ENCODE results near the gene EYA2.

DNA sequence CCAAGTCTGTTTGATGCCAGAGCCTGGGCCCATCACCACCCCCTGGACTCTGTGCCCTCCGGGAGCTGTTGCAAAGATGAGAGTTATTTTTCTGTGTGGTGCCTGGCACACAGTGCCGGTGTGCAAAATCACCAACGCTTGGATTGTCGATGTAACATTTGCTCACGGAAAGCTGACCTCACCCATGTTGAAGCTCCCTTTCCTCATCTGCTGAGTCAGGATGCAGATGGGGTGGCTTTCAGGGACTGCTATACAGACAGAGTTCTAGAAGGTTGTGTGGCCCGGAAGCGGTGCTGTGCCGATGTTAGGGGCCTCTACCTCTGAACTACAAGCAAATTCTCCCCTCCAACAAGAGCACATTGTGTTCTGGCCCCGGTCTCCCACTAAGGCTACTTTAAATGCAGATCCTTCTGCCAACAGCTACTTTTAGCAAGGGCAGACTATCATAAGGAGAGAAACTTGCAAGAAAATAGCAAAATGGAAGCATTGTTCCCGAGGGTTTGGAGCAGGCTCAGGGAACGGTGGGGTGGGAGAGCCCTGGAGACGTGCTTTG is 34.0 kb downstream of the EYA2 start:
- TF ChIP-seq, protein P1, sequence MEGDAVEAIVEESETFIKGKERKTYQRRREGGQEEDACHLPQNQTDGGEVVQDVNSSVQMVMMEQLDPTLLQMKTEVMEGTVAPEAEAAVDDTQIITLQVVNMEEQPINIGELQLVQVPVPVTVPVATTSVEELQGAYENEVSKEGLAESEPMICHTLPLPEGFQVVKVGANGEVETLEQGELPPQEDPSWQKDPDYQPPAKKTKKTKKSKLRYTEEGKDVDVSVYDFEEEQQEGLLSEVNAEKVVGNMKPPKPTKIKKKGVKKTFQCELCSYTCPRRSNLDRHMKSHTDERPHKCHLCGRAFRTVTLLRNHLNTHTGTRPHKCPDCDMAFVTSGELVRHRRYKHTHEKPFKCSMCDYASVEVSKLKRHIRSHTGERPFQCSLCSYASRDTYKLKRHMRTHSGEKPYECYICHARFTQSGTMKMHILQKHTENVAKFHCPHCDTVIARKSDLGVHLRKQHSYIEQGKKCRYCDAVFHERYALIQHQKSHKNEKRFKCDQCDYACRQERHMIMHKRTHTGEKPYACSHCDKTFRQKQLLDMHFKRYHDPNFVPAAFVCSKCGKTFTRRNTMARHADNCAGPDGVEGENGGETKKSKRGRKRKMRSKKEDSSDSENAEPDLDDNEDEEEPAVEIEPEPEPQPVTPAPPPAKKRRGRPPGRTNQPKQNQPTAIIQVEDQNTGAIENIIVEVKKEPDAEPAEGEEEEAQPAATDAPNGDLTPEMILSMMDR (IDR thresholded peaks at IDR 0.05): no peak
- TF ChIP-seq POLR2AphosphoS5 (IDR thresholded peaks at IDR 0.05): peak; percentile 17

Measured in prostate gland (tissue), 2 donors.